GM18519 (cell line): Measurements from ENCODE around the gene MACIR.
A peak's percentile ranks its signal among the peaks of the same experiment; 100 is the strongest.

Experiments used
- ATAC-seq: cut with Tn5 transposase; IDR thresholded peaks from one replicate; pipeline ENCODE4 v1.9.1; 2021; ENCODE audit warnings: mild to moderate bottlenecking, moderate library complexity; ENCODE audit not compliant: unreplicated experiment, low FRiP score

MACIR gene

GRCh38 chr5:103244398-103244797 lies 14.2 kb upstream of the MACIR start:
- ATAC-seq = no peak

- ATAC-seq = no peak
These were observed 12.8 kb upstream of the MACIR start for GRCh38 chr5:103245761-103246160.

GRCh38 chr5:103247118-103247517 lies 11.4 kb upstream of the MACIR start:
- ATAC-seq = no peak

GRCh38 chr5:103249068-103249467 lies 9.5 kb upstream of the MACIR start:
- ATAC-seq = no peak

GRCh38 chr5:103254921-103255320 lies 3.6 kb upstream of the MACIR start:
- ATAC-seq = no peak

- ATAC-seq = no peak
These were observed 2.9 kb upstream of the MACIR start for GRCh38 chr5:103255691-103256090.

- ATAC-seq = no peak
These were observed 2.4 kb upstream of the MACIR start for GRCh38 chr5:103256178-103256577.

- peak; percentile 24 for ATAC-seq
These were observed 568 bp downstream of the MACIR start for GRCh38 chr5:103258957-103259704.

GRCh38 chr5:103259705-103260355 lies 1.3 kb downstream of the MACIR start:
- ATAC-seq = no peak

- ATAC-seq = peak; percentile 57
These were observed 2.4 kb downstream of the MACIR start for GRCh38 chr5:103260951-103261350.

GRCh38 chr5:103262422-103262871 lies 3.9 kb downstream of the MACIR start:
- no peak for ATAC-seq

GRCh38 chr5:103263054-103263453 lies 4.5 kb downstream of the MACIR start:
- no peak for ATAC-seq

- ATAC-seq = no peak
These were observed 5.9 kb downstream of the MACIR start for GRCh38 chr5:103264508-103264907.

- no peak for ATAC-seq
These were observed 12.0 kb downstream of the MACIR start for GRCh38 chr5:103270581-103270980.

GRCh38 chr5:103271570-103272289 lies 13.2 kb downstream of the MACIR start:
- ATAC-seq = no peak

GRCh38 chr5:103272377-103272776 lies 13.8 kb downstream of the MACIR start:
- ATAC-seq = no peak

- no peak for ATAC-seq
These were observed 15.4 kb downstream of the MACIR start for GRCh38 chr5:103273952-103274351.

- no peak for ATAC-seq
These were observed 17.3 kb downstream of the MACIR start for GRCh38 chr5:103275851-103276250.

GRCh38 chr5:103280967-103281366 lies 22.4 kb downstream of the MACIR start:
- ATAC-seq = no peak

- ATAC-seq = no peak
These were observed 24.6 kb downstream of the MACIR start for GRCh38 chr5:103283120-103283519.

GRCh38 chr5:103283869-103284268 lies 25.3 kb downstream of the MACIR start:
- no peak for ATAC-seq
